NCI-H187 (cell line): ENCODE measurements around the gene PYCR2.

Experiments used
- DNase-seq, 2 experiments: peaks; one replicate each; lab custom pipeline; 2025; lab: John Stamatoyannopoulos, UW

Gene PYCR2

GRCh38 chr1:225876900-225877510 is 47.0 kb downstream of the PYCR2 start:
- no peak for DNase-seq

DNA sequence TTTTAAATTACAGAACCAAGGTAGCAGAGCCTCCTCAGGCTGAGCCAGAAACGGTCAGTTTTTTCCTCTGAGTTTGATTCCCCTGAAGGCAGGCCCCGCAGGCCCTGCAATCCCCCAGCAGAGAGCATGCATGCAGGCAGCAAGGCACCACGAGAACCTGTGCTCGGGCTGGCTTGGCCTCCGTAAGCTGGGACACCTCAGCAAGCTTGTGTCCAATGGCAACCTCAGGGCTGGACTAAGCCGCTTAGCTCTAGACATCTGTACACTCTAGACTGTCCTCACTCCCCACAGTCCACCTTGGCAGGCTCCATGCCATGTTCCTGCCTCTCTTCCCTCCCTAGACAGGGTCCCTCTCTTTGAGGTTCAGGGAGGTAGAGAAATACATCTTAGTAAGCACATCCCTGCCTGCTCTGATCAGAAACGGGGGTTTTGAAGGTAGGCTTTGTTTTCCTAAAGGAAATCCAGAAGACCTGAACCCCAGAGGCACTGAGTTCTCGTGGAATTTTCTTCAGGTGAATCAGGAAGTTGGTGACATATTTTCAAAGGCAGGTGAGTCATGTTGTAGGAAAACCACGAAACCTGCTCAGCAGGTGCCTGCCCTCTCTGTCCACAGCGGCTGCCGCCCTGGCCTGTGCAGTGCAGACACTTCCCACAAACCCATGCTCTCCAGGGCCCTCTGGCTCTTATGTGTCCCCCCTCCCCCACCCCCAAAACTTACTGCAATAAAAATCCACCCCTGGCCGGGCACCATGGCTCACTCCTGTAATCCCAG is 48.8 kb downstream of the PYCR2 start:
- no peak for DNase-seq

DNA sequence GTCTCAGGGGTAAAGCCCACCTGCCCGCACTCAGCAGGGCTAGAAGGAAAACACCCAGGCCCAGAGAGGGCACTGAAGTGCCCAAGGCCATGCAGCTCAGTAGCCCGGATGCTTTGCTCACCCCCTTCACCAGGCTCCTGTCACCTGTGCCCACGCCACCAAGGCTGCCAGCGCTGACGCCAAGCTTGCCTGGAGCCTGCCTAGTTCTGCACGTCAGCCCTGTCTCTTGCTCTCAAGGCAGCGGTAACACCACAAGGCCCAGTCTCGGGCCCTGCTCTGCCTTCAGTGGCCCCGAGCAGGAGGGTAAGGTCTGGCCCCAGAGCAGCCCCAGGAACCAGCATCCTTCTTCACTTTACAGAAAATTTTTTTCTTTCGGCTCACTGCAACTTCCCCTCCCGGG is 49.6 kb downstream of the PYCR2 start:
- DNase-seq = no peak

GRCh38 chr1:225873281-225873850 is 50.7 kb downstream of the PYCR2 start:
- DNase-seq = no peak

DNA sequence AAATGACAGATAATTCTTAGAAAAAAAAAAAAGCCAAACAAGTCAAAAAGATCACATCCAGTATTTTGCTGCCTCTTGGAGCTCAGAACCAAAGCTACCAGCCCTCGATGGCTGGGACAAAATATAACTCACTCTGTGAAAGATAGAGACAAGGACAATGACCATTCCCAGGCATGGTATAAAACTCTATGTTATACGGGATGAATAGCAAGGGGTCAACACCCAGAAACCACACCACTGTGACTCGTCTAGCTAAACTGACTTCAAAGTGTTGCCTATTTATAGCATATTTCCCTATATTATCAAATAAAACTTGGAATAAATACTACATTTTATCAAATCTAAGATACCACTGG is 52.0 kb downstream of the PYCR2 start:
- DNase-seq = no peak

DNA sequence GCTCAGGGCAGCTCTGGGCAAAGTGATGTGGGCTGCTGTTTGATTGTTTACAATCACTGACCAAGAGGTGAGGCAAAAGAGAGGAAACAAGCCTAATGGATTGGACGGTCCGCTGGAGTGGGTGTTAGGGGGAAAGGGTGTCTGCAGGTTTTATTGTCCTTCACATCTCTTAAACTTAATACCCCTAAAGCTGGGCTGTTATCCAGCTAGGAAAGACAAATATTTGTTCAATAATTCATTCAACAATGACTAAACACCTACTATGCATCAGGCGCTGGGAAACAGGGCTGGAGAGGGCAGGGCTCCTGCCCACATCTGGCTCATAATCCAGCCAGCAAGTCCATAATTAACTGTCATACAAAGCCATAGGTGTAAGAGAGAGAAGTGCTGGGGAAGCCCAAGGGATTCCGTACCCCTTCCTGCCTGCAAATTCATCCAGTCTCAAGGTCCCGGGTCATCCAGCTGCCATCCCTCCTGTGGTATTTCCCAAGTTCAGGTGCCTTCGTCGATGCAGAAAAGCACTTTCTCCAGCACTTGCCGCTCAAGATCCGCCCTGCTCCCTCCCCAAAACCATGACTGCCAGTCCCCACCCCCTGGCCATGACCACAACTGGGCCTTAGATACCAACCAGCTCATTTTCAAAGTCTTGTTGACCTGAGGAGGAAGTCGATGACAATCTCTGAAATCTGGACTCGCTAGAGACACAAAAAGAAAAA is 52.5 kb downstream of the PYCR2 start:
- no peak for DNase-seq

GRCh38 chr1:225870911-225871310 is 53.1 kb downstream of the PYCR2 start:
- no peak for DNase-seq
